ENCODE measurements around the gene CLCN7. TPM values are rescaled to one million over a fixed set of nuclear protein-coding genes. Genes with fewer than 3 reads are reported as not detected.
A peak's percentile ranks its signal among the peaks of the same experiment; 100 is the strongest.

Gene CLCN7
- total RNA-seq, 4 donors from 2014 or later: 21.5 to 145 (median 57.2) TPM

DNA sequence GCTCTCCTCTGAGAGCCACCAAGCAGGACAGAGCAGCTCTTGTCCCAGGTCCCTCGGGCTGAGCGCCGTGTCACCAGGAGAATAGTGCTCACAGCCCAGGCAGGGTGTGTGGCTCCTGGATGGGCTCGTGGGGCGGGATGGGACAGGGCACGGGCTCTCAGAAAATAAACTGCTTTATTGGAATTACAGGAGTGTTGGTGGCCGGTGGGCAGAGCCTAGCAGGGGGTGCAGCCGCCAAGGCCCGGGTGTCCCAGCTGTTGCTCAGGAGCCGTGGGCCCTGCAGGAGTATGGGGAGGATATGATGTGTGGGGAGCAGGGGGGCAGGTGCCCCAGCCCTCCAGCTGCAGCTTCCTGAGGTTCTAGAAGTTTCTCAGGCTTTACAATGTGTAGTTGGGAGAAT is 35.4 kb upstream of the CLCN7 start:
- H3K36me3 ChIP-seq: no peaks in the 10 kb centered on the region
- TF ChIP-seq, protein P1, sequence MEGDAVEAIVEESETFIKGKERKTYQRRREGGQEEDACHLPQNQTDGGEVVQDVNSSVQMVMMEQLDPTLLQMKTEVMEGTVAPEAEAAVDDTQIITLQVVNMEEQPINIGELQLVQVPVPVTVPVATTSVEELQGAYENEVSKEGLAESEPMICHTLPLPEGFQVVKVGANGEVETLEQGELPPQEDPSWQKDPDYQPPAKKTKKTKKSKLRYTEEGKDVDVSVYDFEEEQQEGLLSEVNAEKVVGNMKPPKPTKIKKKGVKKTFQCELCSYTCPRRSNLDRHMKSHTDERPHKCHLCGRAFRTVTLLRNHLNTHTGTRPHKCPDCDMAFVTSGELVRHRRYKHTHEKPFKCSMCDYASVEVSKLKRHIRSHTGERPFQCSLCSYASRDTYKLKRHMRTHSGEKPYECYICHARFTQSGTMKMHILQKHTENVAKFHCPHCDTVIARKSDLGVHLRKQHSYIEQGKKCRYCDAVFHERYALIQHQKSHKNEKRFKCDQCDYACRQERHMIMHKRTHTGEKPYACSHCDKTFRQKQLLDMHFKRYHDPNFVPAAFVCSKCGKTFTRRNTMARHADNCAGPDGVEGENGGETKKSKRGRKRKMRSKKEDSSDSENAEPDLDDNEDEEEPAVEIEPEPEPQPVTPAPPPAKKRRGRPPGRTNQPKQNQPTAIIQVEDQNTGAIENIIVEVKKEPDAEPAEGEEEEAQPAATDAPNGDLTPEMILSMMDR (IDR thresholded peaks at IDR 0.05): no peak
- no peak for TF ChIP-seq POLR2A (IDR thresholded peaks at IDR 0.05)
- DNase-seq: no peak
- intact Hi-C loops (cut with DNase I; ENCODE audit: low total_unique reads): no loop called here
- no peak overlapping the region for H3K4me3 ChIP-seq
- peaks cover 0 to 14% of the 10 kb centered on the region in 2 donors for H3K9me3 ChIP-seq
- no peaks in the 10 kb centered on the region for H3K27me3 ChIP-seq
- H3K27ac ChIP-seq: peak overlapping the region; percentile 24 to 52
- H3K4me1 ChIP-seq: no peaks in the 10 kb centered on the region

DNA sequence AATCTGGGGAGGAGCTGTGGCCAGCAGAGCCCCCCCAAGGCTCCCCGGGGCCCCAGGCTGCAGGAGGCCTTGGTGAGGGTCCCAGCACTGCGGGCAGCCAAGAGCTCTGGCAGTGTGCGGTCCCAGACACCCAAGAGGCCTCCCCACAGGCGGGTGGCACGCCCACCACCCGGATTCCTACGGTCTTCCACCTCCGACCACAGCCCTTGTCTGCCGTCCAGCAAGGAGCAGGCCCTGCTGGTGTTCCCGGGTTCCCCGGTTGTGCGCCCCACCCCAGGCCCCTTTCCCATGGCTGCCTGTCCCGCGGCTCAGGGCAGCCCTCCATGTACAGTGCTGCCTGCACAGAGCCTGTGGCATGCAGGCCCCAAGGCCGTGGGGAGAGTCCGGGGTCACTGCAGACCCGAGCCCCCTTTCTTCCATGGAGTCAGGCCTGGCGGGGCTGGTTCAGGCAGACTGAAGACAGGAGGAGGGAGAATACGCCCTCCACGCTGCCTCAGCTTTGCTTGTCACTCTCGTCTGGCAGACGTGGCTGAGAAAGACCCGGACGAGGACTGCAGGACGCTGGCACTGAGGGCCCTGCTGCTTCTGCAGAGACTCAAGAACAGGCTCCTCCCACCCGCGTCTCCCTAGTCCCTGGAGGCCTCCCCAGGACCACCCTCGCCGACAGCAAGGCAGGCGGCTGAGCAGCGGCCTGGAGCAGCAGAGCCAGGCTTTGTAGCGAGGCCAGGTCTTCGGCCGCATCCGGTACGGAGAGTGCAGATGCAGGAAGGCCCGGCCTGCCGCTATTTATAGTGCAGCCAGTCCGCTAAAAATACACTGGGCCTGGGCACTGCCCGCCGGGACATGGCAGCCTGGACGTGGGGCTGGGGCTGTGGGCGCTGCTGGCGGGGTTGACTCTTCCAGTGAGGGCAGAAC is 34.7 kb upstream of the CLCN7 start:
- H3K4me1 ChIP-seq: no peaks in the 10 kb centered on the region
- H3K4me3 ChIP-seq: no peak overlapping the region
- H3K27me3 ChIP-seq: no peaks in the 10 kb centered on the region
- H3K36me3 ChIP-seq: no peaks in the 10 kb centered on the region
- TF ChIP-seq, protein P1 (IDR thresholded peaks at IDR 0.05): no peak
- TF ChIP-seq POLR2A (IDR thresholded peaks at IDR 0.05): no peak
- peaks cover 0 to 7% of the 10 kb centered on the region in 2 donors for H3K9me3 ChIP-seq
- intact Hi-C loops (cut with DNase I; ENCODE audit: low total_unique reads): no loop called here
- peak; percentile 44 for DNase-seq
- peak overlapping the region; percentile 5 to 52 for H3K27ac ChIP-seq

DNA sequence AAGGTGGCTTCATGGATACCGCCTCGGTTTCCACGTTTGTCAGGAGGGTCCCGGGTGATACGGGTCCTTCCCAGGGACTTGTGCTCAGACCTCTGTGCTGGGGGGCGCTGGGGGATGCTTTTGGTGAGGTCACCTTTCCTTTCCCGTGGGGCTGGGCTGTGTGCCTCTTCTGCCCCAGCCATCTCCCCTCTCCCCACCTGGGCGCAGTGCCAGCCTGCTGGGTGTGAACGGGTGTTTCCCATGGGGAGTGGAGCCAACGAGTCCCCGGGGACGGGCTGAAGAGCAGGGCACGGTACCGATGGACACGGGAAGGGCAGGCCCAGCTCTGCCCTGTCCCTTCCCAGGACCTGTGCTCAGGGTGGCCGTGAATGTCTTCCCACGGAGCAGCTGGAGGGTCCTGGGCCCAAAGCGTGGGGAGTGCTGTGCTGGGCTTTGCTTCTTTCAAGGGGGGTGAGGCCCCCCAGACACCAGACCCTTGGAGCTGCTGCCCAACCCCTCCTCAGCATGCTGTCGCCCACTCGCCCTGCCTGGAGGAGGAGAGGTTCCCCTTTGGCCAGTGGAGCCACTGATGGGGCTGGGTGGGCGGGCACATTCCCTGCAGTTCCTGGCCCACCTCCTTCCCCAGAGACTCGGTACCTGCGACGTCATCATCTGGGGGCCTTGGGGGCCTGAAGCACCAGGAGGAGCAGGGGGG is 33.8 kb upstream of the CLCN7 start:
- Histone ChIP-seq H3K4me3 (no peak overlapping the region), H3K36me3 (no peaks in the 10 kb centered on the region), H3K27me3 (no peaks in the 10 kb centered on the region), H3K9me3 (no peaks in the 10 kb centered on the region), H3K27ac (peak overlapping the region in 1 of 2 donors; percentile 52), H3K4me1 (no peaks in the 10 kb centered on the region)
- intact Hi-C loops (cut with DNase I; ENCODE audit: low total_unique reads): no loop called here
- no peak for TF ChIP-seq POLR2A (IDR thresholded peaks at IDR 0.05)
- TF ChIP-seq, protein P1 (IDR thresholded peaks at IDR 0.05): no peak
- DNase-seq: no peak

DNA sequence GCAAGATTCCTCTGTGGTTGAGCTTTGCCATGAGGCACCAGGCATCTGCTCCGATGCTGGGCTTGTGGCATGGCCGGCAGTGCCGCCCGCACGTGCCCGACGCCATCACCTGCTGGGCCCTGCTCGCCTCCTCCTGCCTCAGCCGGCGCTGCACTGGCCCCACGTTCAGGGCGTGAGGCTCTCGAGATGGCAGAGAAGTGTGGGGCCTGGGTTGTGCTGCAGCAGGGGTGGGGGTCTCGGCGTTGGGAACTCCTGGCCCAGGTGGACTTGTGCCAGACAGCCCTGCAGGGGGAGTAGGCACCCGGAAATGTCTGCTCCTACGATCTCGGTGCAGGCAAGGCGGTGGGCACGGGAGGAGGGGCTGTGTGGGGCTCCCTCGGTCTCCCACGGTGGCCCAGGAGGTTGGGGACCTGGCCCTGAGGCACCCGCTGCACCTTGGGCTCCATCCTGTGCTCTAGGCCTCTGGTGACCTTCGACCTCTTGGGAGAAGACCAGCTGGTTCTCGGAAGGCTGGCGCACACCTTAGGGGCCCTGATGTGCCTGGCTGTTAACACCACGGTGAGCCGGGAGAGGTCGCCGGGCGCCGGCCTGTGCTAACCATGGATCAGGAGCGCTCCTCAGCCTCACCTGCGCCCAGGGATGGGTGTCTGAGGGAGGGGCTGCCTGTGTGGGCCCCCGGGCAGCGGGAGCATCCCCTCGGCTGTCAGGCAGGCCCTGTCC is 31.8 kb upstream of the CLCN7 start:
- no peak overlapping the region for H3K4me3 ChIP-seq
- H3K27ac ChIP-seq: no peak overlapping the region
- TF ChIP-seq, protein P1 (IDR thresholded peaks at IDR 0.05): no peak
- no peak for TF ChIP-seq POLR2A (IDR thresholded peaks at IDR 0.05)
- H3K36me3 ChIP-seq: no peaks in the 10 kb centered on the region
- no peak for DNase-seq
- H3K9me3 ChIP-seq: no peaks in the 10 kb centered on the region
- no peaks in the 10 kb centered on the region for H3K27me3 ChIP-seq
- H3K4me1 ChIP-seq: no peaks in the 10 kb centered on the region
- intact Hi-C loops (cut with DNase I; ENCODE audit: low total_unique reads): no loop called here

Measured in uterus (tissue), 4 donors.